ENCODE results near the gene STARD8.
"Not testable (repeated sequence)": the region's sequence is repeated elsewhere in the genome, so short reads cannot be mapped to it uniquely, and the experiment has no call there.

STARD8 gene

GRCh38 chrX:68647156-68647957 lies at the start of gene STARD8:
Gene STARD8, plus strand, starts transcription at chrX:68647666. Its CDS starts 217 bp downstream, at chrX:68647883.
- DNase-seq (ENCODE audit: low read depth in 4 of 4, low spot score in 1 of 4), result no peak

GRCh38 chrX:68598841-68599240 lies 48.6 kb upstream of the STARD8 start:
- DNase-seq (ENCODE audit: low read depth in 4 of 4, low spot score in 1 of 4), result no peak

- DNase-seq (ENCODE audit: low read depth in 4 of 4, low spot score in 1 of 4), result no peak
These were observed 48.0 kb upstream of the STARD8 start for GRCh38 chrX:68599256-68600152.

GRCh38 chrX:68604216-68604615 lies 43.2 kb upstream of the STARD8 start:
- DNase-seq (ENCODE audit: low read depth in 4 of 4, low spot score in 1 of 4), result not testable (repeated sequence)

GRCh38 chrX:68614733-68615132 lies 32.7 kb upstream of the STARD8 start:
- not testable (repeated sequence) for DNase-seq (ENCODE audit: low read depth in 4 of 4, low spot score in 1 of 4)

DNA sequence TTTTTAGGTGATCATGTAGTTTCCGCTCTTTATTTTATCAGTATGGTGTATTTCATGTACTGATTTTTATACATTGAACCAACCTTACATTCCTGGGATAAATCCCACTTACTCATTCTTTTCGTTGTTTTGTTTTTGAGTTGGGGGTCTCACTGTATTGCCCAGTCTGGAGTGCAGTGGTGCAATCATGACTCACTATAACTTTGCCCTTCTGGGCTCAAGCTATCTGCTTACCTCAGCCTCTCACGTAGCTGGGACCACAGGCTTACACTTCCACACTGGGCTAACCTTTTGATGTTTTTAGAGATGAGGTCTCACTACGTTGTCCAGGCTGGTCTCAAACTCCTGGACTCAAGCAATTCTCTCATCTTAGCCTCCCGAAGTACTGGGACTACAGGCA lies 19.5 kb upstream of the STARD8 start:
- no peak for DNase-seq (ENCODE audit: low read depth in 4 of 4, low spot score in 1 of 4)

DNA sequence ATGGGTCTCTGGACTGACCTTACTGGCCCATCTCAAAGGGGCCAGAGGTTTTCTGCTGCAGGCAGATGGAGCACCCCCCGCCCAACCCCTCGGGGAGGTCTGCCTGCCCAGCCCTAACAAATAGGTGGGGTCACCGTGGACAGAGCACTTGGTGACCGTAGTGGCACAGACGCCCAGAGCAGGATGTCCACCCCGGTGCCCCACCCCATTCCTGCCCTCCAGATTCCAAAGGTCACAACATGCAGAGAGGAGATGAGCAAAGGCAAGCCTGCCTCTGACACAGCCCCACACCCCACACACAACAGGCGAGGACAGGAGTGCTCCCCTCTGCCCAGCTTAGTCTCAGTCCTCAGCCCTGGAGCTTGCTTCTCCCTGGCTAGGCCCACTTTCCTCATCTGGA lies 17.5 kb upstream of the STARD8 start:
- not testable (repeated sequence) for DNase-seq (ENCODE audit: low read depth in 4 of 4, low spot score in 1 of 4)

- DNase-seq (ENCODE audit: low read depth in 4 of 4, low spot score in 1 of 4), result no peak
These were observed 16.1 kb upstream of the STARD8 start for GRCh38 chrX:68631336-68631735.

DNA sequence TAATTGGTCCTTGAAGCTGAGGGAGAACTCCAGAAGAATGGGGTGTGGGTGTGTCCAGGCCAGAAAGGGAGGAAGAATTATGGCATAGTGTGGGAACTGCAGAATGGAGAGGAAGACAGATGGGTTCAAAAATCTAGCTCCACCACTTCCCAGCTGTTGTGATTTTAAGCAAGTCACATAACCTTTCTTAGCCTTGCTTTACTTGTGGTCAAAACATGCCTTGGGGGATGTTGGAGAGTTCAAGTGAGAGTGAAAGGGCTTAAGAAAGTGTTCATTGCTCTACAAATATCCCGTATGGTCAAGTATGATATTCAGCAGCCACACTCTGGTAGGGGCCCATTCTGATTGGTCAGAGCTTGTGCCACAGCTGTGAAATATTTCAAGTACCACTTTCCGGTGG lies 15.0 kb upstream of the STARD8 start:
- no peak for DNase-seq (ENCODE audit: low read depth in 4 of 4, low spot score in 1 of 4)

DNA sequence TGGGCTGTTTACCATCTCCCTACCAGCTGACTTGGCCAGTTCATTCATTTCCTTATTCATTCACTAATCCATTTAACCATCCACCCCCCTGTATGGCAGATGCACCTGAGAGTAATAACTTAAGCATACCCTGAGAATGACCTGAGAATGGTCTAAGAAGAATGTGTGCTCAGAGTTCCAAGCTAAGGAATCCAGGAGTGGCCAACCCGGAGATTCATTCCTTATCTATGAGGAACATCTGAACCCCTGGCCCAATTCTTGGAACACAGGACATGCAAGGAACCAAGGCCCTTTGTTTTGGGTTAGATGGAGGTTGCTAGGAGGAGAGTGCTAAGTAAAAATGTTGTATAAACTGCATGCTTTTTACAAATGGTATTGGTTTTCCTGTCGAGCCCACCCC lies 13.5 kb upstream of the STARD8 start:
- DNase-seq (ENCODE audit: low read depth in 4 of 4, low spot score in 1 of 4), result no peak

DNA sequence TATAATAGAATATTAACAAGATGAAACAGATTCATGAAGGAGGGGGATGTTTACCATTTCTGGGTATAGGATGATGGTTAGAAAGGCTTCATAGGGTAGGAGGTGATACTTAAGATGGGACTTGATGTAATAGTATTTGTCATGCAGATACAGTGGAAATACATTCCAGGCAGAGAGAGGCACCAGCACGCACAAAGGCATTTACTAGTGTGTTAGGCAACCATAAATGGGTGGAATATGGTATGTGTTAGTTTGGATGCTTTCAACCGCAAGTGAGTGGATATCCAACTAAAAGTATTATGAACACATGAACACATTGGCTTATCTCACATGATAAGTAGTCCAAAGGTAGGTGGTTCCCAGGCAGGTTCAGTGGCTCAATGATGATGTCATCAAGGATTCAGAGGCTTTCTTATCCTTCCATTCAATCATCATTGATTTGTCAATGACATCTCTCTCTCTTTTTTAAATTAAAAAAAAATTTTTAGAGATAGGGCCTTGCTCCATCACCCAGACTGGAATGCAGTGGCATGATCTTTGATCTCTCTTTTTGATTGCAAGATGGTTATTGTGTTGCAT lies 12.7 kb upstream of the STARD8 start:
- DNase-seq (ENCODE audit: low read depth in 4 of 4, low spot score in 1 of 4), result no peak

GRCh38 chrX:68640661-68641060 lies 6.8 kb upstream of the STARD8 start:
- DNase-seq (ENCODE audit: low read depth in 4 of 4, low spot score in 1 of 4), result no peak

DNA sequence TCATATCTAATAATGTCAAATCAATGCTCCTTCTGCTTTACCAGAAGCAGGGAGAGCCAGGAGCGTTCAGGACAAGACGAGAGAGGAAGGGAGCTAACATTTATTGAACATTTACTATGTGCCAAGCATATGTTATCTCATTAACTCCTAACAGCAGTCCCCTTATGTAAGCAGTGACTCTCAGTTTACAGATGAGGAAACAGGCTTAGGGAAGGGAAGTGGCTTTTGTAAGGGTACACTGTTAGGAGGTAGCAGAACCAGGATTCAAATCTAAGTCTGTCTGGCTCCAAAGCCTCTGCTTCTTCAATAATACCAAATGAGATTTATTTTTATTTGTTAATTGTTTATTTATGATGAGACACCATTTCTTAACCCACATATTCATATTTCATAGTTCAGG lies 2.6 kb upstream of the STARD8 start:
- DNase-seq (ENCODE audit: low read depth in 4 of 4, low spot score in 1 of 4), result no peak

DNA sequence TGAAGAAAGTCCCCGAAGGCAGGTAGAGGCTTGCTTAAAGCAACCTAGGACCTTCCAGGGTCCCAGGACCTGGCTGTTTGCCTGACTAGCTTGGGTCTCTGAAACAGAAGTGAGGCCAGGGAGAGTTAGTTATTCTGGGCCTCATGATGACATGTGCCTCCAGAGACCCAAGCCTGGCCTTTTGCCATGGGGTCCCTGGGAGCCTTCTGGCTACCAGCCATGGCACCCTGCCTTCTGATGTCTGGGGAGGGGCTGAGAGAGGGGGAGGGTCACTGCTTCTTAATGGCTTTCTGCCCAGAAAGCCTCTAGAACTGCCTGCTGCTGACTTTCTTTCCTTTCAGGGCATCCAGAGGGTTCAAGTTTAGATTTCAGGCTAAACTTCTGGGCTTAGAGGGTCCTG lies 1.0 kb upstream of the STARD8 start:
- DNase-seq (ENCODE audit: low read depth in 4 of 4, low spot score in 1 of 4), result no peak

DNA sequence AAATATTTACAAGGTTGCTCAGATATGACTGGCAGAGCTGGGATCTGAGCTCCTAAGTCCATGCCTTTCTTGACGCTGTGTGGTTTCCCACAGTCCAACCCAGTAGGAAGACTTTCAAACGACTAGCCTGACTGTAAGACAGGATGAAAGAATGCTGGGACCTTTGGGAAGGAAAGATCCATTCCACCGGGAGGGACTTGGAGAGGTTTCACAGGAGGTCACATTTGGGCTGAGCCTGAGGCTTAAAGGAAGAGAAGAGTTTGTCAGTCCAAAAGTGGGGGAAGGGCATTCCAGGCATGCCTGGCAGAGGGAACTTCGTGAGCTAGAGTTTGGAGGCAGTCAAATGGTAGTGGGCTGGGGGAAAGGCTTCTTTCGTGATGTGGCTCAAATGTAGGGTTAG lies 1.5 kb downstream of the STARD8 start:
- no peak for DNase-seq (ENCODE audit: low read depth in 4 of 4, low spot score in 1 of 4)

- no peak for DNase-seq (ENCODE audit: low read depth in 4 of 4, low spot score in 1 of 4)
These were observed 3.0 kb downstream of the STARD8 start for GRCh38 chrX:68650491-68650890.

- DNase-seq (ENCODE audit: low read depth in 4 of 4, low spot score in 1 of 4), result no peak
These were observed 3.6 kb downstream of the STARD8 start for GRCh38 chrX:68651110-68651509.

DNA sequence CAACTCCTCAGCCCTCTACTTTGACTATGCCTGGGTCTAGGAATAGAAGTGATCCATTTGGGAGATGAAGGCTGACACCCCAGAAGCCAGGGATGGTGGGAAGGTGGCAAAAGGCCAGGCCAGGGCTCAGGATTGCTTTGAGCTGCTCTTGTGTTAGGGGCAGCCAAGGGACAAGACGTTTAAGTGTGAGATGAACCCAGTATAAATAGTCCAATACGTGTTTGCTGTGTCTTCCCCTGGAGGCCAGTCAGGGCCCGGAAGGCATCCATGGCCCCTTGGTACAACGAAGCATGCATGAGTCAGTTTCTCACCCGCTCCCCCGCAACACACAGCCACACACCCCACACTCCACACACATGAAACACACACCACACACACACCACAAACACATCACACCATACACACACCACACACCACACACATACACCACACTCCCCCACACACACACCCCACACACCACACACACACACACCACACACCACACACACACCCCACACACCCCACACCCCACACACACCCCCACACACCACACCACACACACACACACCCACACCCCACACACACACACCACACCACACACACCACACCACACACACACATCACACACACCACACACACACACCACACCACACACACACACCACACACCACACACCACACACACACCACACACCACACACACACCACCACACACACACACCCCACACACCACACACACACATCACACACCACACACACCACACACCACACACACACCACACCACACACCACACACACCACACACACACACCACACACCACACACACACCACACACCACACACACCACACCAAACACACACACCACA lies 5.1 kb downstream of the STARD8 start:
- DNase-seq (ENCODE audit: low read depth in 4 of 4, low spot score in 1 of 4), result no peak

GRCh38 chrX:68654693-68655092 lies 7.2 kb downstream of the STARD8 start:
- DNase-seq (ENCODE audit: low read depth in 4 of 4, low spot score in 1 of 4), result no peak

DNA sequence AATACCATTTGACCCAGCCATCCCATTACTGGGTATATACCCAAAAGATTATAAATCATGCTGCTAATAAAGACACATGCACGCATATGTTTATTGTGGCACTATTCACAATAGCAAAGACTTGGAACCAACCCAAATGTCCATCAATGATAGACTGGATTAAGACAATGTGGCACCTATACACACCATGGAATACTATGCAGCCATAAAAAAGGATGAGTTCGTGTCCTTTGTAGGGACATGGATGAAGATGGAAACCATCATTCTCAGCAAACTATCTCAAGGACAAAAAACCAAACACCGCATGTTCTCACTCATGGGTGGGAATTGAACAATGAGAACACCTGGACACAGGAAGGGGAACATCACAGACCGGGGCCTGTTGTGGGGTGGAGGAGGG lies 9.0 kb downstream of the STARD8 start:
- DNase-seq (ENCODE audit: low read depth in 4 of 4, low spot score in 1 of 4), result not testable (repeated sequence)

GRCh38 chrX:68658530-68658929 lies 11.1 kb downstream of the STARD8 start:
- no peak for DNase-seq (ENCODE audit: low read depth in 4 of 4, low spot score in 1 of 4)
